Suppressor macrophage treated with lipopolysaccharide for 1 hour (primary cell): ENCODE measurements around the gene TNFAIP8.
A peak's percentile ranks its signal among the peaks of the same experiment; 100 is the strongest.

Experiments
- DNase-seq, 3 donors: peaks; one replicate each; pipeline ENCODE4 v3.0.0-alpha.2; 2020 to 2022

TNFAIP8 gene

DNA sequence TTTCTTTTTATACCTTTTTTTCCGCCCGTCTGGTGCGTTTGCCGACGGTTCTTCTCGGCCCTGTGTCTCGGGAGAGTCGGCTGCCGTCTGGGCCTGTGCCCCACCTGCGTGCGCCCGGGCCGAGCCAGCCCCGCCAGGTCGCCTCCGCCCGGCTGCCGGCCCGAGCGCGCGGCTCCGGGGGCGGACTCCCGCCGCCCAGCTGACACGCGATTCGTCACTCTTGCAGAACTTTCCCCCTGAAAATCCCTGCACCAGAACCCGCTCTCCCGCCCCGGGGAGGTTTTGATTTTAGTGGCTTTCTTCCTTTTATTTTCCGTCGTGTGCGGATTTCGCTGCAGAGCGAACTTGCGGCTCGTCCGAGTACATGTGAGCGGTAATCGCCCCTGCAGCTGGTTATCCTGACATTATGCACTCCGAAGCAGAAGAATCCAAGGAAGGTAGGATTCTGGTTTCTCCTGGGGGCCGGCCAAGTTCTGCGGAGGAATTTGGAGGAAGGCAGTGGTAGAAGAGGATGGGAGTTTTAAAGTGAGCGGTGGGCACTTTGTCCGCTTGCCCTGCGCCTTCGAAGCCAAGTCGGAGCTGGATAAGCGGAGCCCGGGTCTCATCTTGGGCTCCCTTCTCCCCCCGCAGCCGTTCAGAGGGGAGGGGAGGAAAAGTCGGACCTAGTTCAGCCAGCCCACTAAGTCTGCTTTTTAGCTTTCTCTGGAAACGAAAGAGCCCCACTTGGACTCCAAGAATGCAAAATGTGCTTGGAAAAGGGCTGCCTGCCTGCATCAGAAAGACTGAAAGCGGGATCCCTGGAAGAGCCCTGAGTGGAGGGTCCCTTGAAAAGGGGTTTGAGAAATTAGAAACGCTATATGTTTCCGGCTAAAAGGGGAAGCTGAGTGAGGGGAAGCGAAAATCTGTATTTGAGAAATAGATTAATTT is at the start of gene TNFAIP8:
Gene TNFAIP8 (plus strand): TSS at position 335 of the 927 bp plus-strand sequence. CDS start 72 bp downstream, at position 407.
- peak; percentile 96 to 97 (median 97) for DNase-seq

DNA sequence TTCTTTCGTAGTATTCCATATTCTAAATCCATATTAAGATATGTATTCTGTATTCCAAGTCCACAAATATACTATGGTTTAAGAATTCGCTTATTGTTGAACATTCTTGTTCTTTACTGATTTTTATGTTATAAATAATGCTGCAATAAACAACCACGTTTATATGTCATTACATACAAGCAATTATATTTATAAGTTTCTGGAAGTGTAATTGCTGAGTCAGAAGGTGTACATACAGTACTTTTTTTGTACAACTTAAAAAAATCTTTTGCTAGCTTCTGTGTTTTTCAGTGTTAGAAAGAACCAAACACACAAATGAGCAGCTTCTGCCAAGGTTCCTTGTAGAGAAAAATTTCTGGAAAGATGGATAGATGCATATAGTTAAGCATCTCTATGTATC is 48.6 kb upstream of the TNFAIP8 start:
- DNase-seq = no peak

DNA sequence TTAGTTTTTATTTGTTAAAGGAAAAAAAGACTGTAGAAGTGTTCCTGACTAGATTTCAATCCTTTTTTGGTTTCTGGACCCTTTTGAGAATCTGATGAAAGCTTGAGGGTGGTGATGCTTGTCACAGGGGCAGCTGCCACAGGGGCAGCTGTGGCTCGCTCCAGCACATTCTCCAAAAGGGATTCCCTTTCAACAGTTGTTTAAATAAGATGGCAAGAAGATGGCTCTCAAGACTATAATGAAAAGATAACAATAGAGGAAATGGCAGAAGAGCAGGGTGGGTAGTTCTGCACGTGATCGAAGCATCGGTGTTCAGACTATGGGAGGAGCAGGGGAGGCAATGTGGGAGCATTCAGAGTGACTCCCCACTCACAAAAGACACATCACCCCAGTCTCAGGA is 46.5 kb upstream of the TNFAIP8 start:
- no peak for DNase-seq

DNA sequence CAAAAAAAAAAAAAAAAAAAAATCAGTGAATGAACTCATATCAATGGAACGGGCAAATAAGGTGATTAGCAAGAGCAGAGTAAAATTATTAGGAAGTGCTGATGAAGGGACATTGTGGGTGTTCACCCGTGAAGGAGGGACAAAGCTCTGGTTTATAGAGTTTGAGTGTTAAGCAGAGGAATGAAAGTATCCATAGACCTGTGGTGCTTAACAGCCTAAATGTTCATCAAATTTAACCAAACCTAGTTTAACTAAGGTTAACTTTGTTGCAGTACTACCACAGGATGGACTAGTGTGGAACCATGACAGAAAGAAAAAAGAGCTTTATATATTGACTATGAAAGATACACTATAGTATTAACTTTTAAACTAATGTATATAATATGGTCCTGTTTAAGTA is 44.1 kb upstream of the TNFAIP8 start:
- DNase-seq = no peak

- peak in 1 of 3 donors; percentile 69 for DNase-seq
Measured at GRCh38 chr5:119312403-119312802, 43.4 kb upstream of the TNFAIP8 start.

DNA sequence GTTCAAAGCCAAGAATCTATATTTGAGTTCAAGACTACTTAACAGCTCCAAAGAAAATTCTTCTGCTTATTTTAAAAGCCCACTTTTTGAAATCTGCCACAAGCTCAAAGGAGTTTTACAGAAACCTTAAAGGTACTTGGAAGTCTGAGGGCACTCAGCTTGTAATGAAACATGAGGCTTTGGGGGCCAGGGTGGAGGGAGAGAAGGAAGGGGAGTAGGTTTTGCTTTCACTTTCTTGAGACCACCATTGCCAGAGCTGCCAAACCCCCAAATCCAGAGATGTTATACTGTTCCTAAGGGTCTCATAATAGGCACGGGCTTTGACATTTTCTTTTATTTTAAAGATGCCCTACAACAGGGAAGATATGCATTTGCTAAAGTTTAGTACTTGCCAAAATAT is 42.6 kb upstream of the TNFAIP8 start:
- DNase-seq = no peak

GRCh38 chr5:119313658-119314605 is 41.9 kb upstream of the TNFAIP8 start:
- DNase-seq = no peak

- DNase-seq = peak; percentile 71 to 74 (median 73)
Measured at GRCh38 chr5:119315516-119315949, 40.3 kb upstream of the TNFAIP8 start.

- DNase-seq = no peak
Measured at GRCh38 chr5:119316086-119316485, 39.7 kb upstream of the TNFAIP8 start.

DNA sequence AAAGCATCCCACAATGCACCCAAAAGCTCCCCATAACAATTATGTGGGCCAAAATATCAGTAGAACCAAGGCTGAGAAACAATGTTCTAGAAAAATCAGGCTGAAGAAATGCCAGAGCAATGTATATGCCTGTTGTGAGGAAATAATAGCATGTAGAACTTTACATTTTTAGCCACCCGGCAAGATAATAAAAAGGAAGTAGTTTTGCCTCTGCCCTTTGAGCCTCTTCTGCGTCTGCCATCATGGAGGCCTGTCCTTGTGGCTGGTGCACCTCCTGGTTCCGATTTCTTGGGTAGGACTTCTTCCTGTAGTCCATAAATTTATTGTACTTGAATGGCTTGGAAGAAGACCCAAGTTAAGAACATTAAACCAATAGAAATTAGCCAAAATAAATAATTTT is 38.9 kb upstream of the TNFAIP8 start:
- peak in 1 of 3 donors; percentile 44 for DNase-seq

GRCh38 chr5:119318256-119318894 is 37.4 kb upstream of the TNFAIP8 start:
- peak; percentile 74 to 81 (median 75) for DNase-seq

DNA sequence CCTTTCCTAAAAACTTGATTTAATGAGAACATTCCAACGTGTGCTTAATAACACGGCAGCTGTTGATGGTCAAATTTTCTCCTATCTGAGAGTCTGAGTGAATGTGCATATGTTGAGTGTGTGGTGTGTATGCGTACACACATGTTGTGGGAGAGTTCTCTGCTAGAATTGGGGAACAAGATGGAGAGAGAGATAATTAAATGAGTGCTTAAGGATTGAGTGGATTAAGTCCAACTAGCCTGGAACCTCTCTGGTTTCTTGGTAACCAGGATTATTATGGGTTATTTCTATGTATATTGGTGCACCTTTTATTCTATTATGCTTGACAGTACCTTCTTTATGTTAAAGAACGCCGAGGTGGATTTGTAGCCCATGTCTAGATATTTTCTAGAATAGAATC is 36.4 kb upstream of the TNFAIP8 start:
- no peak for DNase-seq

DNA sequence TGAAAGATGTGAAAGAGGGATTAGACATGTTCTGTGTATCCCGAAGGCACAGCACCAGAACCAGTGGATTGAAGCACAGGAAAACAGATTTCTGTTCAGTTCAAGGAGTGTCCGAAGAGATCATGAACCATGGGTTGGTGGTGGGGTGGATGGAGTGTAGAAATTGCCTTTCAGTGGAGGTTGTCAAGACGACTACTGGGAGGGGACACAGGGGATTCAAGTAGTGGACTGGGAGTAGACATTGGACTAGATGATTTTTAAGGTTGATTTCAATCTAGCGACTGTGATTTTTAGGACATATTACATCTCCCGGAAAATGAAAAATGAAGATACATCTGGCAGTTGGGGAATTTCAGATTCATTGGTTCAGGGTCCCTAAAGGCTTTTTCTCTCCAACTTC is 35.9 kb upstream of the TNFAIP8 start:
- DNase-seq = no peak

DNA sequence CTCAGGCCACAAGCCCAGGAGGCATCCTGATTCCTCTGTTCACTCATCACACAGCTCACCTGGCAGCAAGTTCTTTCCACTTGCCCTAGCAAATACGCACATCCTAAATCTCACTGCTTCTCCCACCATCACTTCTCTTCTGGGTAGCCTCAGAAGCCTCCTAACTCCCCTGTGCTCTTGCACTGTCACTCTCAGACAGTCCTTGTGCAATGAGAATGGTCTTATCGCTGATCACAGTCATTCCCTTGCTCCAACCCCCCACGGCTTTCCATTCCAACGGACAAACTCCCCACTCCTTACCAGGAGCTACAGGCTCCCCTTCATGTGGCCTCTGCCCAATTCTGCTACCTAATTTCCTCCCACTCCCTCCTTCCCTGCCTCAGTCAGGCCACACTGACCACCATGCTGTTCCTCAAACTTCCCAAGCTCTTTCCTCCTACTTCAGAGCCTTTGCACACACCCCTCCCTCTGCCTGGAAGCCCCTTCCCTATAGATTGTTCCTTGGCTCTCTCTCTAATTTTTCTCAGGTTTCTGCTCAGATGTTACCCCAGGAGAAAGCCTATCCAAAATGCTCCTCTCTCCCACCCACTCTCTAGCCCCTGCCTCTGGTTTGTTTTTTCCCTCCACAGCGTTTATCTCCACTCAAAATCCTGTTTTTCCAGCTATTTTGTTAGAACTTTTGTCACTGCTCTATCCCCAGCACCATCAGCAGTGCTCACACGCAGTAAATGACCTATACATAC is 34.1 kb upstream of the TNFAIP8 start:
- no peak for DNase-seq

- DNase-seq = no peak
Measured at GRCh38 chr5:119322312-119322947, 33.4 kb upstream of the TNFAIP8 start.

GRCh38 chr5:119322948-119323537 is 32.8 kb upstream of the TNFAIP8 start:
- DNase-seq = no peak

DNA sequence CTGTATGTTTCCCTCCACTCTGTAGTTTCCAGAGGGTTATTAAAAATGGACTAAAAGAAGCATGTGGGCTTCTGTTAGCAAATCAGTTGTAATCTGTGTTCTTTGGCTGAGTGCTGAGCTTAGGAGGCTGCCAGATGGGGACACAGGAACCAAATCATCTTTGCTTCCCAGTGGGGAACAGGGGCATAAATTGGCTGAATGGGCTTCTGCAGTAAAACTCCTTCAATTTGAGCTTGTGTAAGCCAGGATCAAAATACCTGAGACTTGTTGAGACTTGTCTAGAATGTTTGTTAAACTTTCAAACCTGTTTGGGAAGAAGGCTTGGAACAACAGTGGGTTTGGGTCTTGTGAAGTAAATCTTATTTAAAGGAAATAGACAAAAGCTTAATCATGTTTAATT is 32.2 kb upstream of the TNFAIP8 start:
- peak in 2 of 3 donors; percentile 38 to 57 for DNase-seq

GRCh38 chr5:119324842-119325241 is 31.0 kb upstream of the TNFAIP8 start:
- no peak for DNase-seq

DNA sequence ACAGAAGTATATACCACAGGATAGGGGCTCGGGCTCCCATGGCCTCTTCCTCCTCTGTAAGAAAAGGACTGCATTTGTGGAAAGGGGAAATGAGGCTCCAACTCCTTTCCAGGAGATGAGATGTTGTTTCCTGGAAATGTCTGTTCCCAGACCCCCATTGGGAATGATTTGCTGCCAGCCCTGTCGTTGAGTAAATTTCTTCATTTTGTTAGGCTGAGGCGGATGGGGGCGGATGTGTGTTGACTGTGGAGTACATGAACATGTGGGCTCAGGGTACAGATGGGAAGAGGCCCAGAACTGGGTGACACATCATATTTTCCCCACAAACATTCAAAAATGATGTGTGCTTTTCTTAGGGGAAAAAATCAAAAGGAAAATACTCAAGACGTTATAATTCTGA is 28.8 kb upstream of the TNFAIP8 start:
- DNase-seq = peak; percentile 88 to 94 (median 88)

GRCh38 chr5:119328753-119329602 is 26.8 kb upstream of the TNFAIP8 start:
- DNase-seq = peak; percentile 35 to 44 (median 38)
